Measurements from ENCODE around the gene KIF22. TPM values are rescaled to one million over a fixed set of nuclear protein-coding genes. Genes with fewer than 3 reads are reported as not detected.
"Not testable (repeated sequence)": the region's sequence is repeated elsewhere in the genome, so short reads cannot be mapped to it uniquely, and the experiment has no call there.

KIF22 gene
- total RNA-seq, 1 donor from 2014 or later = 31.9 TPM

DNA sequence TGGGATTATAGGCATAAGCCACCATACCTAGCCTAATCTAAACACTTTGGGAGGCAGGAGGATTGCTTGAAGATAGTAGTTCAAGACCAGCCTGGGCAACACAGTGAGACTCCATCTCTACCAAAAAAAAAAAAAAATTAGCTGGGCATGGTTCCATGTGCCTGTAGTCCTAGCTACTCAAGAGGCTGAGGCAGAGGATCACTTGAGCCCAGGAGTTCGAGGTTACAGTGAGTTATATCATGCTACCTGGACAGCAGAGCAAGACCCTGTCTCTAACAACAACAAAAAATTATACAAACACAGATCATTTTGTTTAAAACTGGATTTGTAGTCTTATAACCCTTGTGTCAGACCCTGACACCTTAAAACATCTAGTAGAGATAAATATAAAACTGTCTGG, 37.0 kb upstream of the KIF22 start:
- Mint-ChIP-seq H3K4me1 (ENCODE audit: low read depth, unreplicated experiment) (no peaks in the 10 kb centered on the region), H3K36me3 (ENCODE audit: unreplicated experiment) (no peaks in the 10 kb centered on the region), H3K4me3 (ENCODE audit: unreplicated experiment) (no peak overlapping the region), H3K27ac (ENCODE audit: unreplicated experiment) (no peak overlapping the region), H3K9me3 (ENCODE audit: unreplicated experiment) (no peaks in the 10 kb centered on the region), H3K27me3 (ENCODE audit: unreplicated experiment) (peaks cover 4% of the 10 kb centered on the region)
- TF ChIP-seq, protein P1, sequence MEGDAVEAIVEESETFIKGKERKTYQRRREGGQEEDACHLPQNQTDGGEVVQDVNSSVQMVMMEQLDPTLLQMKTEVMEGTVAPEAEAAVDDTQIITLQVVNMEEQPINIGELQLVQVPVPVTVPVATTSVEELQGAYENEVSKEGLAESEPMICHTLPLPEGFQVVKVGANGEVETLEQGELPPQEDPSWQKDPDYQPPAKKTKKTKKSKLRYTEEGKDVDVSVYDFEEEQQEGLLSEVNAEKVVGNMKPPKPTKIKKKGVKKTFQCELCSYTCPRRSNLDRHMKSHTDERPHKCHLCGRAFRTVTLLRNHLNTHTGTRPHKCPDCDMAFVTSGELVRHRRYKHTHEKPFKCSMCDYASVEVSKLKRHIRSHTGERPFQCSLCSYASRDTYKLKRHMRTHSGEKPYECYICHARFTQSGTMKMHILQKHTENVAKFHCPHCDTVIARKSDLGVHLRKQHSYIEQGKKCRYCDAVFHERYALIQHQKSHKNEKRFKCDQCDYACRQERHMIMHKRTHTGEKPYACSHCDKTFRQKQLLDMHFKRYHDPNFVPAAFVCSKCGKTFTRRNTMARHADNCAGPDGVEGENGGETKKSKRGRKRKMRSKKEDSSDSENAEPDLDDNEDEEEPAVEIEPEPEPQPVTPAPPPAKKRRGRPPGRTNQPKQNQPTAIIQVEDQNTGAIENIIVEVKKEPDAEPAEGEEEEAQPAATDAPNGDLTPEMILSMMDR (IDR thresholded peaks at IDR 0.05; ENCODE audit: partially characterized antibody, unreplicated experiment) = no peak
- no peak for DNase-seq

DNA sequence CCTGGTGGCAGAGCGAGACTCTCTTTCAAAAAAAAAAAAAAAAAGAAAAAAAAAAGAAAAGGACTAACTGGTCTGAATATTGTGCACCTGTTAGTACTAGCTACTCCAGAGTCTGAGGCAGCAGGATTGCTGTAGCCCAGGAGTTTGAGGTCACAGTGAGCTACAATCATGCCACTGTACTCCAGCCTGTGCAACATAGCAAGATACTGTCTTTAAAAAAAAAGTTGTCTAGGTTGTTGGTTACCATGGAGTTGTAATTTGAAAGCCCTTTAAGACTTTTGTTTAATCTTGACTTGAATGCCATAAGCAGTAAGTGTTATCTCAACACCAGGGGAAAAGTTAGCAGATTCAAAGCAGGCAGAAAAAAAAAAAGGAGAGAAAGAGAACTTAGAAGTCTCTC, 33.9 kb upstream of the KIF22 start:
- Mint-ChIP-seq H3K4me1 (ENCODE audit: low read depth, unreplicated experiment) (no peaks in the 10 kb centered on the region), H3K9me3 (ENCODE audit: unreplicated experiment) (no peaks in the 10 kb centered on the region), H3K36me3 (ENCODE audit: unreplicated experiment) (no peaks in the 10 kb centered on the region), H3K27ac (ENCODE audit: unreplicated experiment) (no peak overlapping the region), H3K4me3 (ENCODE audit: unreplicated experiment) (no peak overlapping the region), H3K27me3 (ENCODE audit: unreplicated experiment) (peaks cover 2% of the 10 kb centered on the region)
- no peak for DNase-seq
- TF ChIP-seq, protein P1 (IDR thresholded peaks at IDR 0.05; ENCODE audit: partially characterized antibody, unreplicated experiment) = no peak

DNA sequence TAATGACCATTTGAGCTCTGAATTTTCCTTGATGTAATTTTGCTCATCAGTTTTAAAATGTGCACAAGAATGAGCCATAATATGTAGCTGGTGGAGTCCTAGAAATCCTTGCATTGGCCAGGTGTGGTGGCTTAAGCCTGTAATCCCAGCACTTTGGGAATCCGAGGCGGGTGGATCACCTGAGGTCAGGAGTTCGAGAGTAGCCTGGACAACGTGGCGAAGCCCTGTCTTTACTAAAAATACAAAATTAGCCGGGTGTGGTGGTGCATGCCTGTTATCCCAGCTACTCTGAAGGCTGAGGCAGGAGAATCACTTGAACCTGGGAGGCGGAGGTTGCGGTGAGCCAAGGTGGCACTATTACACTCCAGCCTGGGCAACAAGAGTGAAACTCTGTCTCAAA, 33.5 kb upstream of the KIF22 start:
- H3K4me1 Mint-ChIP-seq (ENCODE audit: low read depth, unreplicated experiment); H3K9me3 Mint-ChIP-seq (ENCODE audit: unreplicated experiment); H3K27ac Mint-ChIP-seq (ENCODE audit: unreplicated experiment); H3K4me3 Mint-ChIP-seq (ENCODE audit: unreplicated experiment); H3K27me3 Mint-ChIP-seq (ENCODE audit: unreplicated experiment); DNase-seq; H3K36me3 Mint-ChIP-seq (ENCODE audit: unreplicated experiment): not testable (repeated sequence)

DNA sequence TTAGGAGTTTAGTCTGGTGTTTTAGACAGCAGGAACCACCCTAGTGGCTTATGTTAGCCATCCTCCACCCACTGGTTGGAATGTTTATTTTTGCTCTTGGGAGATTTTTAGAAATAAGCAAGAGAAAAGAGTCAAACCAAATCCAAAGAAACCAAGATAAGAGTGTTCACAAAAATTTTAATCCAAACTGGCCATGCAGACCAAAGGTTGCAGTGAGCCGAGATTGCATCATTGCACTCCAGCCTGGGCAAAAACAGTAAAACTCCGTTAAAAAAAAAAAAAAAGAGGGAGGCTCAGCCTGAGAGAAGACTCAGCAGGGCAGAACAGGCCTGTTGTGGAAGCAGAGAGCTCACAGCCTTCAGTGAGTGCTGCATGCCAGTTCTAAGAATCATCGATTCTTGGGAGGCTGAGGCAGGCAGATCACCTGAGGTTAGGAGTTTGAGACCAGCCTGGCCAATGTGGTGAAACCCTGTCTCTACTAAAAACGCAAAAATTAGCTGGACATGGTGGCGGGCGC, 32.5 kb upstream of the KIF22 start:
- H3K36me3 Mint-ChIP-seq (ENCODE audit: unreplicated experiment) = no peaks in the 10 kb centered on the region
- H3K4me1 Mint-ChIP-seq (ENCODE audit: low read depth, unreplicated experiment) = no peaks in the 10 kb centered on the region
- DNase-seq = no peak
- H3K4me3 Mint-ChIP-seq (ENCODE audit: unreplicated experiment) = no peak overlapping the region
- TF ChIP-seq, protein P1 (IDR thresholded peaks at IDR 0.05; ENCODE audit: partially characterized antibody, unreplicated experiment) = no peak
- H3K9me3 Mint-ChIP-seq (ENCODE audit: unreplicated experiment) = no peaks in the 10 kb centered on the region
- H3K27me3 Mint-ChIP-seq (ENCODE audit: unreplicated experiment) = peaks cover 3% of the 10 kb centered on the region
- H3K27ac Mint-ChIP-seq (ENCODE audit: unreplicated experiment) = no peak overlapping the region

DNA sequence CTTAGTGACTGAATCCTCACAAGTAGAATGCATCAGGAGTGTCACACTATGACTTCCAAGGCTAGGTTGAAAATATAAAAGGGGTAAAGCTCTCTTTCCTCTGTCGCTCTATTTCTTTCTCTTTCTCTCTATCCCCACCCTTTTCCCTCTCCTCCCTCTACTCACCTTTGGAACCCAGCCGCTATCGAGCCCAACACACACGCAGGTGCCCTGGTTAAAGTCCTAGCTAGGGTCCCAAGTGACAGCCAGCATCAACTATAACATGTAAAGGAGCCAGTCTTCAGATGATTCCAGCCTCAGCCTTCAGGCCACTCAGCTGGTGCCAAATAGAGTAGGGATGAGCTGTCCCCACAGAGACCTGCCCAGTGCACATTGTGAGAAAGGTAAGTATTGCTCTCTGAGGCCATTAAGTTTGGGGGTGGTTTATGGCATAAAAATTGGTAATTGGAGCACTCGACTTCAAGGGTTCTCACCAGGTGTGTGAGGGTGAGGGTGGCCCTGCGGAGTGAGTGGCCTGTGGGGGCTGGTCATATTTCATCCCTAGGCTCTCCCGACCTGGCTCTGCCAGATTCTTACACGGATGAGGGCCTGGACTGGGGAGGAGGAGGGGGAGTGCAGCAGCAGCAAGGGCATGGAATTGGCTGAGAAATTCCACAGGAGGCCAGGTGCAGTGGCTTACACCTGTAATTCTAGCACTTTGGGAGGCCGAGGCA, 29.8 kb upstream of the KIF22 start:
- no peak overlapping the region for H3K27ac Mint-ChIP-seq (ENCODE audit: unreplicated experiment)

DNA sequence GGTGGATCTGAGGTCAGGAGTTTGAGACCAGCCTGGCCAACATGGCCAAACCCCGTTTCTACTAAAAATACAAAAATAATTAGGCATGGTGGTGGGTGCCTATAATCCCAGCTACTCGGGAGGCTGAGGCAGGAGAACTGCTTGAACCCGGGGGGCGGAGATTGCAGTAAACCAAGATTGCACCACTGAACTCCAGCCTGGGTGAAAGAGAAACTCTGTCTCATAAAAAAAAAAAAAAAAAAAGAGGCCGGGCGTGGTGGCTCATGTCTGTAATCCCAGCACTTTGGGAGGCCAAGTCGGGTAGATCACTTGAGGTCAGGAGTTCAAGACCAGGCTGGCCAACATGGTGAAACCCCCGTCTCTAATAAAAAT, 29.3 kb upstream of the KIF22 start:
- not testable (repeated sequence) for H3K27ac Mint-ChIP-seq (ENCODE audit: unreplicated experiment); H3K9me3 Mint-ChIP-seq (ENCODE audit: unreplicated experiment); H3K27me3 Mint-ChIP-seq (ENCODE audit: unreplicated experiment); DNase-seq; H3K4me3 Mint-ChIP-seq (ENCODE audit: unreplicated experiment); H3K36me3 Mint-ChIP-seq (ENCODE audit: unreplicated experiment); H3K4me1 Mint-ChIP-seq (ENCODE audit: low read depth, unreplicated experiment)

More for the DNA sequence above, 29.8 kb upstream of the KIF22 start:
- H3K36me3 Mint-ChIP-seq (ENCODE audit: unreplicated experiment) = no peaks in the 10 kb centered on the region
- no peak overlapping the region for H3K4me3 Mint-ChIP-seq (ENCODE audit: unreplicated experiment)
- no peaks in the 10 kb centered on the region for H3K9me3 Mint-ChIP-seq (ENCODE audit: unreplicated experiment)
- DNase-seq = no peak
- H3K4me1 Mint-ChIP-seq (ENCODE audit: low read depth, unreplicated experiment) = no peaks in the 10 kb centered on the region
- TF ChIP-seq, protein P1 (IDR thresholded peaks at IDR 0.05; ENCODE audit: partially characterized antibody, unreplicated experiment) = no peak
- peaks cover 4% of the 10 kb centered on the region for H3K27me3 Mint-ChIP-seq (ENCODE audit: unreplicated experiment)

Measured in glutamatergic neuron (in vitro differentiated cells).